Endothelial cell of umbilical vein (primary cell): ENCODE measurements around the gene SCAPER. TPM values are rescaled to one million over a fixed set of nuclear protein-coding genes. Genes with fewer than 3 reads are reported as not detected.

Source experiments
- BruUV-seq: library from RNA; stranded (reverse); fragments of 400-500 nt; replicated peaks from 2 replicates; lab custom pipeline; 2021; lab: Mats Ljungman, UMichigan
- CTCF ChIA-PET: fragments of 300-600, 350-600 bp; sonication (Branson Sonifier 250); formaldehyde crosslinking; loops from one replicate; lab custom pipeline; 2021; ENCODE audit warnings: antibody characterized with exemption, inconsistent platforms; lab: Charles Lee
- POLR2A ChIA-PET: fragments of 300-600, 350-600 bp; sonication (Branson Sonifier 250); formaldehyde crosslinking; loops from one replicate; lab custom pipeline; 2021; ENCODE audit warnings: antibody characterized with exemption, inconsistent platforms; lab: Charles Lee
- DNase-seq: peaks from one replicate; pipeline ENCODE4 v3.0.0-alpha.2; 2011; ENCODE audit warnings: low read depth, low spot score
- FAIRE-seq: peaks from 2 replicates; lab custom pipeline; 2011; peaks lifted over from hg19 to GRCh38; lab: Jason Lieb, UNC
- H2AFZ ChIP-seq: 2 replicates; pipeline ENCODE4 v1.6.0; 2012; ENCODE audit warnings: low read depth, low read length, control low read depth, inconsistent platforms
- H3K27ac ChIP-seq: 2 replicates; pipeline ENCODE4 v1.5.1; 2011; ENCODE audit warnings: low read depth, mild to moderate bottlenecking, control low read depth, low read length, moderate library complexity; ENCODE audit not compliant: insufficient read depth
- H3K27me3 ChIP-seq, 2 experiments: 2 replicates each; pipeline versions ENCODE4 v1.6.0 to v1.6.1; 2011; ENCODE audit warnings: low read length in 2 of 2, mixed read lengths in 1 of 2; ENCODE audit not compliant: control insufficient read depth in 2 of 2, insufficient read depth in 2 of 2
- H3K36me3 ChIP-seq, 2 experiments: 2 replicates in 1 of 2; 3 replicates in 1 of 2; pipeline ENCODE4 v1.5.1; 2011; ENCODE audit warnings: low read length in 2 of 2, mild to moderate bottlenecking in 1 of 2, moderate library complexity in 1 of 2; ENCODE audit not compliant: control insufficient read depth in 2 of 2, insufficient read depth in 2 of 2; ENCODE audit errors: extremely low read depth in 1 of 2
- H3K4me1 ChIP-seq: 3 replicates; pipeline ENCODE4 v1.5.1; 2011; ENCODE audit warnings: mild to moderate bottlenecking, low read length; ENCODE audit not compliant: control insufficient read depth, insufficient read depth; ENCODE audit errors: extremely low read depth
- H3K4me2 ChIP-seq: 2 replicates; pipeline ENCODE4 v1.6.1; 2011; ENCODE audit warnings: low read length, control low read depth, mixed read lengths; ENCODE audit not compliant: insufficient read depth
- H3K4me3 ChIP-seq, 3 experiments: fragments of 200-600 bp in 1 of 3; sonication (generic), shearing (Covaris generic) in 1 of 3; replicated peaks in 1 of 3; 2 replicates each; pipeline ENCODE4 v1.5.1; 2011 to 2016; ENCODE audit warnings: control low read depth in 3 of 3, low read length in 3 of 3, mild to moderate bottlenecking in 2 of 3, inconsistent platforms in 1 of 3, low read depth in 1 of 3, moderate library complexity in 1 of 3; ENCODE audit not compliant: insufficient read depth in 1 of 3
- H3K79me2 ChIP-seq: 2 replicates; pipeline ENCODE4 v1.6.0; 2012; ENCODE audit warnings: low read length, inconsistent platforms; ENCODE audit not compliant: control insufficient read depth, insufficient read depth
- H3K9ac ChIP-seq: replicated peaks from 2 replicates; pipeline ENCODE3; 2011; ENCODE audit warnings: low read length, control low read depth; ENCODE audit not compliant: insufficient read depth; ENCODE audit errors: extremely low read depth
- H3K9me1 ChIP-seq: replicated peaks from 3 replicates; pipeline ENCODE4 v1.6.0; 2011; ENCODE audit warnings: mild to moderate bottlenecking, low read length; ENCODE audit not compliant: control insufficient read depth, insufficient read depth; ENCODE audit errors: extremely low read depth
- H3K9me3 ChIP-seq: replicated peaks from 2 replicates; pipeline ENCODE4 v1.5.1; 2012; ENCODE audit warnings: low read length, inconsistent platforms; ENCODE audit not compliant: control insufficient read depth, insufficient read depth
- H4K20me1 ChIP-seq: replicated peaks from 2 replicates; pipeline ENCODE3; 2011; ENCODE audit warnings: mild to moderate bottlenecking, low read length; ENCODE audit not compliant: control insufficient read depth, insufficient read depth; ENCODE audit errors: extremely low read depth
- EZH2 ChIP-seq: IDR thresholded peaks from 2 replicates; pipeline ENCODE4 v1.6.1; 2012; ENCODE audit warnings: borderline replicate concordance, low read depth, mild to moderate bottlenecking, moderate library complexity, low read length, inconsistent platforms; ENCODE audit not compliant: severe bottlenecking
- FOS ChIP-seq: IDR thresholded peaks from 2 replicates; pipeline ENCODE4 v1.6.1; 2011; ENCODE audit warnings: mild to moderate bottlenecking, low read length, moderate library complexity, borderline replicate concordance; ENCODE audit not compliant: insufficient read depth
- JUN ChIP-seq: IDR thresholded peaks from 2 replicates; pipeline ENCODE4 v1.6.1; 2011; ENCODE audit warnings: borderline replicate concordance, low read depth; ENCODE audit not compliant: insufficient read length, insufficient read depth
- POLR2AphosphoS5 ChIP-seq: IDR thresholded peaks from 2 replicates; pipeline ENCODE4 v1.6.1; 2012; ENCODE audit warnings: low read depth, mild to moderate bottlenecking, control low read depth, low read length, moderate library complexity; ENCODE audit not compliant: insufficient read depth
- dilution Hi-C: fragments of 300-500 bp; cut with MboI; formaldehyde crosslinking; loops from one replicate; pipeline ENCODE4 v1.15.0; 2019; ENCODE audit warnings: low sequenced_read_pairs; ENCODE audit not compliant: extremely low pct_ligation_motif_present
- intact Hi-C: fragments of 100-400 bp; cut with micrococcal nuclease; formaldehyde crosslinking; loops from one replicate; pipeline ENCODE4 v1.10.0; 2022
- polyA plus RNA-seq, 4 experiments: library from polyadenylated mRNA; depleted of rRNA in 3 of 4; stranded (reverse) in 3 of 4; unstranded in 1 of 4; fragments of >200 nt; gene quantifications; 2 replicates each; pipeline versions ENCODE4 v1.2.1 to v1.2.3, GENCODE V29; 2011 to 2012; ENCODE audit warnings: missing spikeins in 1 of 4
- total RNA-seq: library from RNA; stranded (reverse); gene quantifications from 2 replicates; pipeline ENCODE4 v1.2.3, GENCODE V29; 2021
- TF ChIP-seq, protein P1 (sequence below), 2 donors: IDR thresholded peaks; 1 replicate in 1 of 2; 2 replicates in 1 of 2; pipeline ENCODE4 v1.5.1; 2011; ENCODE audit warnings: low read length in 2 of 2, mild to moderate bottlenecking in 2 of 2, moderate library complexity in 2 of 2, control low read depth in 1 of 2, inconsistent platforms in 1 of 2, low read depth in 1 of 2; ENCODE audit not compliant: insufficient read depth in 1 of 2; ENCODE audit errors: extremely low read depth in 1 of 2

SCAPER gene
- total and polyA plus RNA-seq, 2 donors (not counting 3 experiments of a cell fraction or from before 2014, with no cell fraction given), result 2.7 to 12.7 TPM

- no peak for DNase-seq
- intact Hi-C loops (loop anchor here (1.0 to 10.0 kb wide), 2 partner anchors 30 to 524 kb away; partner anchors contain the start of gene ETFA), dilution Hi-C loops (no loop called here)
- peaks cover 17% of the 10 kb centered on the region for H3K4me1 ChIP-seq
- H3K4me3 ChIP-seq, result no peak overlapping the region
- no peak overlapping the region for H3K27ac ChIP-seq
- H3K27me3 ChIP-seq, result peaks cover 85 to 100% of the 10 kb centered on the region in 2 experiments
- H4K20me1 ChIP-seq, result no peaks in the 10 kb centered on the region
- H3K4me2 ChIP-seq, result no peak overlapping the region
- H2AFZ ChIP-seq, result no peak overlapping the region
- H3K79me2 ChIP-seq, result no peaks in the 10 kb centered on the region
- POLR2A ChIA-PET, result no interaction called here
- no peak for TF ChIP-seq FOS
- no peak for TF ChIP-seq JUN
- peak; percentile 98 for TF ChIP-seq EZH2
- TF ChIP-seq, protein P1, sequence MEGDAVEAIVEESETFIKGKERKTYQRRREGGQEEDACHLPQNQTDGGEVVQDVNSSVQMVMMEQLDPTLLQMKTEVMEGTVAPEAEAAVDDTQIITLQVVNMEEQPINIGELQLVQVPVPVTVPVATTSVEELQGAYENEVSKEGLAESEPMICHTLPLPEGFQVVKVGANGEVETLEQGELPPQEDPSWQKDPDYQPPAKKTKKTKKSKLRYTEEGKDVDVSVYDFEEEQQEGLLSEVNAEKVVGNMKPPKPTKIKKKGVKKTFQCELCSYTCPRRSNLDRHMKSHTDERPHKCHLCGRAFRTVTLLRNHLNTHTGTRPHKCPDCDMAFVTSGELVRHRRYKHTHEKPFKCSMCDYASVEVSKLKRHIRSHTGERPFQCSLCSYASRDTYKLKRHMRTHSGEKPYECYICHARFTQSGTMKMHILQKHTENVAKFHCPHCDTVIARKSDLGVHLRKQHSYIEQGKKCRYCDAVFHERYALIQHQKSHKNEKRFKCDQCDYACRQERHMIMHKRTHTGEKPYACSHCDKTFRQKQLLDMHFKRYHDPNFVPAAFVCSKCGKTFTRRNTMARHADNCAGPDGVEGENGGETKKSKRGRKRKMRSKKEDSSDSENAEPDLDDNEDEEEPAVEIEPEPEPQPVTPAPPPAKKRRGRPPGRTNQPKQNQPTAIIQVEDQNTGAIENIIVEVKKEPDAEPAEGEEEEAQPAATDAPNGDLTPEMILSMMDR (IDR thresholded peaks at IDR 0.05; ENCODE audit: extremely low read depth in 1 of 2, insufficient read depth in 1 of 2, low read depth in 1 of 2, low read length in 2 of 2), result peak in 1 of 2 donors; percentile 60
- TF ChIP-seq POLR2AphosphoS5, result no peak
- H3K36me3 ChIP-seq, result no peaks in the 10 kb centered on the region
- FAIRE-seq, result no peak
- H3K9me3 ChIP-seq, result no peaks in the 10 kb centered on the region
- CTCF ChIA-PET, result interaction anchor here (1.6 kb wide), 1 partner anchor 150 kb away, joined by 4 read pairs; no protein-coding TSS in a partner anchor
- no peaks in the 10 kb centered on the region for H3K9me1 ChIP-seq
- H3K9ac ChIP-seq, result no peak overlapping the region
- BruUV-seq, result no TSS peak
These were observed 564.3 kb downstream of the SCAPER start for GRCh38 chr15:76340803-76341365.
